ENCODE results near the gene ALDH3B1. TPM values are rescaled to one million over a fixed set of nuclear protein-coding genes. Genes with fewer than 3 reads are reported as not detected.

ALDH3B1 gene
- total RNA-seq, 1 experiment from 2014 or later, result 28.1 TPM

DNA sequence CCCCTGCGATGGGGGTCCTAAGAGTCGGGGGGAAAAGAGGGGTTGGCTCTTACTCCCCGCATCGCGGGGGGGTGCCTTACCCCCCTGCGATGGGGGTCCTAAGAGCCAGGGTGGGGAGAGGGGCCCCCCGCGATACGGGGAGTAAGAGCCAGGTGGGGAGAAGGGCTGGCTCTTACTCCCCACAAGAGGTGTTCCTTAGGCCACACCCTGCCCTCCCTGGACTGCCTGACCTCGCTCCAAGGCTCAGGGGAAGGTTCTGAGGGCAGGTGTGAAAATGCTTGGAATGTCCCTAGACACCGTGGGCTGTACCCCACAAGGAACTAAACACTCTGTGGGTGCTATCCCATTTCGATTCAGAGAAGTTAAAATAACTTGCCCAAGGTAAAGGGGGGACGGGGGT lies 14.1 kb upstream of the ALDH3B1 start:
- Histone ChIP-seq H3K79me2 (ENCODE audit: low read length) (no peaks in the 10 kb centered on the region), H4K20me1 (ENCODE audit: low read length) (no peaks in the 10 kb centered on the region), H3K4me2 (ENCODE audit: low read length) (no peak overlapping the region), H3K27me3 (ENCODE audit: low read length) (no peaks in the 10 kb centered on the region), H2AFZ (ENCODE audit: low read length) (no peak overlapping the region), H3K36me3 (ENCODE audit: low read depth, low read length) (no peaks in the 10 kb centered on the region), H3K4me3 (ENCODE audit: low read length) (no peak overlapping the region), H3K9me2 (replicated peaks; ENCODE audit: low read length) (no peaks in the 10 kb centered on the region), H3K4me1 (ENCODE audit: insufficient read depth, low read length) (no peaks in the 10 kb centered on the region), H3K9me3 (ENCODE audit: low read length) (no peaks in the 10 kb centered on the region), H3K27ac (ENCODE audit: low read length) (no peak overlapping the region), H3K9ac (ENCODE audit: low read length) (no peak overlapping the region), H3F3A (ENCODE audit: low read length, unreplicated experiment) (no peaks in the 10 kb centered on the region)
- ChIA-PET POLR2A (ENCODE audit: unreplicated experiment) (no interaction called here), CTCF (no interaction called here)
- intact Hi-C loops (cut with micrococcal nuclease), result no loop called here
- no peak for ATAC-seq
- BruUV-seq (replicated peaks), result no TSS peak
- DNase-seq, result no peak
- TF ChIP-seq EZH2 (IDR thresholded peaks at IDR 0.05; ENCODE audit: low read length, unreplicated experiment) (no peak), EZH2phosphoT487 (IDR thresholded peaks at IDR 0.05; ENCODE audit: borderline replicate concordance, low read length) (no peak)
- TF ChIP-seq, protein P1, sequence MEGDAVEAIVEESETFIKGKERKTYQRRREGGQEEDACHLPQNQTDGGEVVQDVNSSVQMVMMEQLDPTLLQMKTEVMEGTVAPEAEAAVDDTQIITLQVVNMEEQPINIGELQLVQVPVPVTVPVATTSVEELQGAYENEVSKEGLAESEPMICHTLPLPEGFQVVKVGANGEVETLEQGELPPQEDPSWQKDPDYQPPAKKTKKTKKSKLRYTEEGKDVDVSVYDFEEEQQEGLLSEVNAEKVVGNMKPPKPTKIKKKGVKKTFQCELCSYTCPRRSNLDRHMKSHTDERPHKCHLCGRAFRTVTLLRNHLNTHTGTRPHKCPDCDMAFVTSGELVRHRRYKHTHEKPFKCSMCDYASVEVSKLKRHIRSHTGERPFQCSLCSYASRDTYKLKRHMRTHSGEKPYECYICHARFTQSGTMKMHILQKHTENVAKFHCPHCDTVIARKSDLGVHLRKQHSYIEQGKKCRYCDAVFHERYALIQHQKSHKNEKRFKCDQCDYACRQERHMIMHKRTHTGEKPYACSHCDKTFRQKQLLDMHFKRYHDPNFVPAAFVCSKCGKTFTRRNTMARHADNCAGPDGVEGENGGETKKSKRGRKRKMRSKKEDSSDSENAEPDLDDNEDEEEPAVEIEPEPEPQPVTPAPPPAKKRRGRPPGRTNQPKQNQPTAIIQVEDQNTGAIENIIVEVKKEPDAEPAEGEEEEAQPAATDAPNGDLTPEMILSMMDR (conservative IDR thresholded peaks at IDR 0.05; ENCODE audit: low read depth, low read length), result no peak

DNA sequence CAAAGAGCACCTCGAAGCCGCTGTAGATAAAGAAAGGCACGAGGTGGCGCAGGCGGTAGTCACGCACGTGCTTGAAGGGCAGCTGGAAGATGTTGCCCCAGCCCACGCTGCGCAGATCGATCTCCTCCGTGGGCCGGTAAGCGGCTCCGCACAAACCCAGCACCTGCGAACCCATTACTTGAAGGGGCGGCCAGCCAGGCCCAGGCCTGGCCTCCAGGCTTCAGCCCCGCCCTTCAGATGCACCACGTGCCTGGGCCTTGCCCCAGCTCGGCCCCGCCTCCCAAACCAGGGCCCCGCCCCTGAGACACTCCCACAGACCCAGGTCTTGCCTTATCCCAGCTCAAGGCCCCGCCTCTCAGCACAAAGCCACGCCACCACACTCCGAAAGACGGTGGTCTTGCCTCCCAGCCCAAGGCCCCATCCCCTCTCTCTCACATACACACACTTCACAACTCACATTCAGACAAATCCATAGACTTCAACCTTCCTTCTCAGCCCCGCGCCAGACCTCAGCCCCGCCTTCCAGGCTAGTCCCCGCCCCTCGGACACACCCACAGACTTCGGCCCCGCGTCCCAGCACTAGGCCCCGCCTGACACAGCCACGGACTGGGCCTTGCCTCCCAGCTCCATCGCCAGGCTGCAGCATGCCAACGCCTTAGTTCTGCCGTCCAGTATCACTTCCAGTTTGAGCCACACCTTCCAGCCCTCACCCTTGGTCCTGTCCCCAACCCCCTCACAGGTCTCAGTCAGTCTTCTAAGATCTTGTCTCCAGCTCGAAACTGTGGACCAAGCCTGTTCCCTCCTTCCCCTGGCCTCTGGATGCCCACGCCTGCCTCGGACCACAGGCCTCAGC lies 13.3 kb upstream of the ALDH3B1 start:
- DNase-seq (peak; percentile 56), ATAC-seq (peak; percentile 85)
- no peak overlapping the region for H3K4me2 ChIP-seq (ENCODE audit: low read length)
- no peaks in the 10 kb centered on the region for H3K9me2 ChIP-seq (replicated peaks; ENCODE audit: low read length)
- no peak for TF ChIP-seq EZH2 (IDR thresholded peaks at IDR 0.05; ENCODE audit: low read length, unreplicated experiment)
- TF ChIP-seq, protein P1 (conservative IDR thresholded peaks at IDR 0.05; ENCODE audit: low read depth, low read length), result no peak
- no peak for TF ChIP-seq EZH2phosphoT487 (IDR thresholded peaks at IDR 0.05; ENCODE audit: borderline replicate concordance, low read length)
- no peaks in the 10 kb centered on the region for H3F3A ChIP-seq (ENCODE audit: low read length, unreplicated experiment)
- no peak overlapping the region for H3K27ac ChIP-seq (ENCODE audit: low read length)
- no peak overlapping the region for H3K9ac ChIP-seq (ENCODE audit: low read length)
- POLR2A ChIA-PET (ENCODE audit: unreplicated experiment), result no interaction called here
- no peaks in the 10 kb centered on the region for H3K36me3 ChIP-seq (ENCODE audit: low read depth, low read length)
- H3K4me3 ChIP-seq (ENCODE audit: low read length), result no peak overlapping the region
- CTCF ChIA-PET, result no interaction called here
- no peaks in the 10 kb centered on the region for H4K20me1 ChIP-seq (ENCODE audit: low read length)
- H3K9me3 ChIP-seq (ENCODE audit: low read length), result no peaks in the 10 kb centered on the region
- no peaks in the 10 kb centered on the region for H3K4me1 ChIP-seq (ENCODE audit: insufficient read depth, low read length)
- intact Hi-C loops (cut with micrococcal nuclease), result no loop called here
- H3K27me3 ChIP-seq (ENCODE audit: low read length), result no peaks in the 10 kb centered on the region
- no peak overlapping the region for H2AFZ ChIP-seq (ENCODE audit: low read length)
- no TSS peak for BruUV-seq (replicated peaks)
- no peaks in the 10 kb centered on the region for H3K79me2 ChIP-seq (ENCODE audit: low read length)

DNA sequence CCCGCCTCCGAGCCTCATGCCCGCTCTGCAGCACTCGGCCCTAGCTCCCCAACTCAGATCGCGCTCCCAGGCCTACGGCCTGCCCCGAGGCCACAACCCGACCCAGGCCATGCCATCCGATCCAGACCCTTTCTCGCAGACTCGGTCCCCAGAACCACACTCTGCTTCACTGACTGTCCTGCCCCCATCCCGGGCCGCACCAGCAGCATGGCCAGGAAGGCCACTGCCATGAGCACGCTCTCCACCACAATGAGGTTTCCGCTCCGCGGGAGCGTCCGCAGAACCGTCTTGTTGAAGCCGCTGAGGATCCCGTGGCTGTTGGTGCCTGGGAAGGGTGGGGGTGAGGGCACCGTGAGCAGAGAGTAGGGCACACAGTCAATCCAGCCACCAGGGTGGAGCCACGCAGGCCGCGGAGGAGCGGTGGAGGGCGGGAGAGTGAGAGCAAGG lies 12.6 kb upstream of the ALDH3B1 start:
- Histone ChIP-seq H3K27ac (ENCODE audit: low read length) (no peak overlapping the region), H3K9me3 (ENCODE audit: low read length) (no peaks in the 10 kb centered on the region), H3K4me2 (ENCODE audit: low read length) (no peak overlapping the region), H3K36me3 (ENCODE audit: low read depth, low read length) (no peaks in the 10 kb centered on the region), H3K27me3 (ENCODE audit: low read length) (no peaks in the 10 kb centered on the region), H3K9me2 (replicated peaks; ENCODE audit: low read length) (no peaks in the 10 kb centered on the region), H3K79me2 (ENCODE audit: low read length) (no peaks in the 10 kb centered on the region), H3K4me1 (ENCODE audit: insufficient read depth, low read length) (peaks cover under 1% of the 10 kb centered on the region; the same call in 1 of the 2 replicates), H3K4me3 (ENCODE audit: low read length) (no peak overlapping the region), H2AFZ (ENCODE audit: low read length) (no peak overlapping the region), H4K20me1 (ENCODE audit: low read length) (no peaks in the 10 kb centered on the region), H3F3A (ENCODE audit: low read length, unreplicated experiment) (no peaks in the 10 kb centered on the region), H3K9ac (ENCODE audit: low read length) (no peak overlapping the region)
- no TSS peak for BruUV-seq (replicated peaks)
- DNase-seq (no peak), ATAC-seq (no peak)
- POLR2A ChIA-PET (ENCODE audit: unreplicated experiment), result no interaction called here
- TF ChIP-seq EZH2 (IDR thresholded peaks at IDR 0.05; ENCODE audit: low read length, unreplicated experiment) (no peak), EZH2phosphoT487 (IDR thresholded peaks at IDR 0.05; ENCODE audit: borderline replicate concordance, low read length) (no peak)
- TF ChIP-seq, protein P1 (conservative IDR thresholded peaks at IDR 0.05; ENCODE audit: low read depth, low read length), result no peak
- intact Hi-C loops (cut with micrococcal nuclease), result no loop called here
- CTCF ChIA-PET, result interaction anchor here (0.6 kb wide), 1 partner anchor 60 kb away, joined by 3 read pairs; no protein-coding TSS in a partner anchor

All from PC-3 (cell line).